ENCODE results near the gene KCNJ12. TPM values are rescaled to one million over a fixed set of nuclear protein-coding genes. Genes with fewer than 3 reads are reported as not detected.
"Not testable (repeated sequence)": the region's sequence is repeated elsewhere in the genome, so short reads cannot be mapped to it uniquely, and the experiment has no call there.

Gene KCNJ12
- total RNA-seq, 1 donor from 2014 or later, result 0.10 TPM

- not testable (repeated sequence) for H3K36me3 Mint-ChIP-seq (ENCODE audit: insufficient read depth); H3K4me3 Mint-ChIP-seq (ENCODE audit: low read depth); H3K9me3 Mint-ChIP-seq (ENCODE audit: low read depth); H3K27me3 Mint-ChIP-seq; DNase-seq (ENCODE audit: low spot score, unreplicated experiment); H3K27ac Mint-ChIP-seq; H3K4me1 Mint-ChIP-seq (ENCODE audit: low read depth)
Measured at GRCh38 chr17:21407752-21408151, 31.6 kb downstream of the KCNJ12 start.

- DNase-seq (ENCODE audit: low spot score, unreplicated experiment); H3K27ac Mint-ChIP-seq; H3K27me3 Mint-ChIP-seq; H3K36me3 Mint-ChIP-seq (ENCODE audit: insufficient read depth); H3K4me1 Mint-ChIP-seq (ENCODE audit: low read depth); H3K9me3 Mint-ChIP-seq (ENCODE audit: low read depth); H3K4me3 Mint-ChIP-seq (ENCODE audit: low read depth): not testable (repeated sequence)
Measured at GRCh38 chr17:21408224-21408623, 32.1 kb downstream of the KCNJ12 start.

GRCh38 chr17:21408766-21409300, 32.7 kb downstream of the KCNJ12 start:
- H3K9me3 Mint-ChIP-seq (ENCODE audit: low read depth); H3K27me3 Mint-ChIP-seq; DNase-seq (ENCODE audit: low spot score, unreplicated experiment); H3K27ac Mint-ChIP-seq; H3K4me3 Mint-ChIP-seq (ENCODE audit: low read depth); H3K4me1 Mint-ChIP-seq (ENCODE audit: low read depth); H3K36me3 Mint-ChIP-seq (ENCODE audit: insufficient read depth): not testable (repeated sequence)

GRCh38 chr17:21409388-21409787, 33.2 kb downstream of the KCNJ12 start:
- H3K27ac Mint-ChIP-seq; H3K4me3 Mint-ChIP-seq (ENCODE audit: low read depth); DNase-seq (ENCODE audit: low spot score, unreplicated experiment); H3K9me3 Mint-ChIP-seq (ENCODE audit: low read depth); H3K36me3 Mint-ChIP-seq (ENCODE audit: insufficient read depth); H3K27me3 Mint-ChIP-seq; H3K4me1 Mint-ChIP-seq (ENCODE audit: low read depth): not testable (repeated sequence)

DNA sequence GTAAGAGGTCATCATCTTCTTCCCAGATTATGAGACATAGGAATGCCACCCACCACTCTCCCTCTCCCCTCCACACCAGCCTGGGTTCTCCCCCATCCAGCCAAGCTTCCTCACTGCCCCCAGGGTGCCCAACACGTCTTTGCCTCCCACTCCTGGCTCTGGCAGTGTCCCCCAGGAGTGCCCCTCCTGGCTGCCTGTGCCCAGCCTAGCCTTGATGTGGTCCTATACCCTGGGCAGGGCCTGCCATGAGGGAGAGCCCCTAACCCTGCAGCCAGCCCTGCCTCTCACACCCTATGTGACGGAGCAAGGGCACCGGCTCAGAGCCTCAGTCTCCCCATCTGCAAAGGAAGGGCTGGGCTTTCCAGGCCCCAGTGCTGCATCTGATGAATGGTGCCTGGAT, 33.8 kb downstream of the KCNJ12 start:
- not testable (repeated sequence) for H3K9me3 Mint-ChIP-seq (ENCODE audit: low read depth); H3K27me3 Mint-ChIP-seq; H3K36me3 Mint-ChIP-seq (ENCODE audit: insufficient read depth); H3K27ac Mint-ChIP-seq; DNase-seq (ENCODE audit: low spot score, unreplicated experiment); H3K4me3 Mint-ChIP-seq (ENCODE audit: low read depth); H3K4me1 Mint-ChIP-seq (ENCODE audit: low read depth)

GRCh38 chr17:21410371-21410770, 34.2 kb downstream of the KCNJ12 start:
- not testable (repeated sequence) for H3K36me3 Mint-ChIP-seq (ENCODE audit: insufficient read depth); DNase-seq (ENCODE audit: low spot score, unreplicated experiment); H3K4me3 Mint-ChIP-seq (ENCODE audit: low read depth); H3K27ac Mint-ChIP-seq; H3K9me3 Mint-ChIP-seq (ENCODE audit: low read depth); H3K4me1 Mint-ChIP-seq (ENCODE audit: low read depth); H3K27me3 Mint-ChIP-seq

DNA sequence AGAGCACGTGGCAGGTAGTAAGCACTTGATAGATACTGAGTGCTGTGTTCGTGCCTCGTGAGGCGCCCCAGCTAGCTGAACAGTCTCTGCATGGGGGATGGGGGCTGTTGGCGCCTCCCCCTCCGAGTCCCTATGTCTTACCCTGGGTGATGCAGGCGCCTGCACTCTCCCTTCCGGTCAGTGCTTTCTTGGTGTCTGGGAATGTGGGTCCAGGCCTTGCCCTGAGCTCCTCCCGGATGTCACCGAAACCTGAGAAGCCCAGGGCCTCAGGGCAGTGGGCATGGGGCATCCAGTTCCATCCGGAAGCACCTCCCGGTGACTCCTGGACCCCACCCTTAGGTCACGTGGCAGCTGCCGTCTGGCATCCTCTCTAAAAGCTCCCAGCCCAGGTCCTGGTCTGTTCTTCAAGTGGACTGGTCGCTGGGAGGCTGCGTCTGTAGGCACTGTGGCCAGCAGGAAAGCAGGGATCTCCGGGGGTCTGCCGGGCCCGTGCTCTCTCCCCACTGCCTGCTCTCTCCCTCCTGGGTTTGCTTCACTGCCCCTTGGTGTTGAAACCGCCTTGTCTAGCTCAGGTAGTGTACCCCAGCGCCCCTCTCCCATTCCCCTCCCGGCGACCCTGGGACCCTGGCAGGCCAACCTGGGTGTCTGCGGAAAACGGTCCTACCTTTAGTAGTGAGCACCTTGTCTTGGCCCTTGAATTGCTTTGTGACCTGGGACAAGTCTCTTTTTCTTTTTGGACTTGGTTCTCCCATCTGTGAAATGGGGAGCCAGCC, 34.9 kb downstream of the KCNJ12 start:
- not testable (repeated sequence) for H3K9me3 Mint-ChIP-seq (ENCODE audit: low read depth); H3K27ac Mint-ChIP-seq; H3K4me3 Mint-ChIP-seq (ENCODE audit: low read depth); H3K4me1 Mint-ChIP-seq (ENCODE audit: low read depth); H3K36me3 Mint-ChIP-seq (ENCODE audit: insufficient read depth); DNase-seq (ENCODE audit: low spot score, unreplicated experiment); H3K27me3 Mint-ChIP-seq

DNA sequence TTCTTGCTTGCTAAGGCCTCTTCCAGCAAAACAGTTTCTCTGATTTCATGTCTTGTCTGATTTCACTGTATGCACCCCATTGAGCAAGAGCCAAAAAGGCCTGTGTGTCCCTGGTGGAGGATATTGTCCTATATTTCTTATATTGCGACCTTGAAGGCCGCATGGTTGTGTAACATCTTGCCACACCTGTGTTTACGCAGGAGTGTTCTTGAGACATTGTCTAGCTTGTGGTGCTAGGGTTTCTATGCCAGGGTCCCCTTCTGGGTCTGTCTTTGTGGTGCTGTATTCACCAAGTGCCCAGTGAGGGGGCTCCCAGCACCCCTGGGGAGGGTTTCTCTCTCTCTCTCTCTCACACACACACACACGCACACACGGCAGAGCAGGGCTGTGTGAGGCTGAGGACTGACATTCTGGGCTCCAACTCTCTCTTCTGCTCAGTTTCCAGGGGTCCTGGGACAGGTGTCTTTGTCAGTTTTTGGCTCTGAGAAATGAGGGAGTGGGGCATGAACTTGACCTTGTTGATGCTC, 35.6 kb downstream of the KCNJ12 start:
- not testable (repeated sequence) for H3K4me3 Mint-ChIP-seq (ENCODE audit: low read depth); H3K36me3 Mint-ChIP-seq (ENCODE audit: insufficient read depth); H3K9me3 Mint-ChIP-seq (ENCODE audit: low read depth); H3K27ac Mint-ChIP-seq; H3K27me3 Mint-ChIP-seq; DNase-seq (ENCODE audit: low spot score, unreplicated experiment); H3K4me1 Mint-ChIP-seq (ENCODE audit: low read depth)

DNA sequence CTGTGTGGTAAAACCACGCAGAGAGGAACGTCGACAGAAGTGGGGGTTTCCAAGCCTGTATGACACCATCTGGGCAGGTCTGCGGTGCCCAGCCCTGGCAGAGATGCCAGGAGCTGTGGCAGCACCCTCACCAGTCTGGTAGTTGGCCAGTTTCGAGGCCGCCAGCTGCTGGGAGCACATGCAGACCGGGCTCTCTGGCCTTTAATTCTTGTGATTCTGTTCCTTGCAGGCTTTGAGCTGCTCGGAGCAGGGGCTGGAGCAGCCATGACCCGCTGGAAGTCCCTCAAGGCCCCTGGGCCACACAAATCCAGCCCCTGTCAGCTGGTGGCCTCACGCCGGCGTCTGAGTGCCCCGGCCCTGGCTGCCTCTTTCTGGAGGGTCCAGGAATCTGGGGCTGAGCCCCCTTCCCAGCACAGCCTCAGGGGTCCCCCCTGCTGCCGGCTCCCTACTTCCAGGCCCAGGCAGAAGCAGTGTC, 36.1 kb downstream of the KCNJ12 start:
- H3K36me3 Mint-ChIP-seq (ENCODE audit: insufficient read depth); H3K4me1 Mint-ChIP-seq (ENCODE audit: low read depth); H3K27me3 Mint-ChIP-seq: not testable (repeated sequence)

GRCh38 chr17:21413570-21414279, 37.6 kb downstream of the KCNJ12 start:
- not testable (repeated sequence) for H3K36me3 Mint-ChIP-seq (ENCODE audit: insufficient read depth); DNase-seq (ENCODE audit: low spot score, unreplicated experiment); H3K9me3 Mint-ChIP-seq (ENCODE audit: low read depth); H3K4me1 Mint-ChIP-seq (ENCODE audit: low read depth); H3K4me3 Mint-ChIP-seq (ENCODE audit: low read depth); H3K27ac Mint-ChIP-seq; H3K27me3 Mint-ChIP-seq

More for the DNA sequence above, 36.1 kb downstream of the KCNJ12 start:
- not testable (repeated sequence) for H3K4me3 Mint-ChIP-seq (ENCODE audit: low read depth); DNase-seq (ENCODE audit: low spot score, unreplicated experiment); H3K9me3 Mint-ChIP-seq (ENCODE audit: low read depth); H3K27ac Mint-ChIP-seq

DNA sequence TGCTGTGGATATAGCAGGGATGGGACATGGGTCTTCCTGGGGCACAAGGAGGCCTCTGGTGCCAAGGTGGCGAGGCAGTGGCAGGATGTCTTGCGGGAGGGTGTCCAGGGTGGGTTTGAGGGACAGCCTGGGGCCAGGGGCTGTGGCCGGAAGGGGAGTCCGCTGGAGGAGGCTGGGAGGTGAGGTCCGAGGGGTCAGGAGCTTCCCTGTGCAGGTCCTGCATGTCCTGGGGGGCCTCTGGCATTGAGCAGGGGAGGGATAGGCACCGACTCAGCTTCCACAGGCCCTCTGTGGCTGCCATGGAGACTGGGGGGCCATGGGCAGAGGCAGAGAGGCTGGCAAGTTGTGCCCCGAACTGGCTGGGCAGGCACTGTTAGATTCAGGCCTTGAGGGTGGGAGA, 38.5 kb downstream of the KCNJ12 start:
- H3K4me3 Mint-ChIP-seq (ENCODE audit: low read depth); H3K27ac Mint-ChIP-seq; H3K27me3 Mint-ChIP-seq; H3K36me3 Mint-ChIP-seq (ENCODE audit: insufficient read depth); H3K9me3 Mint-ChIP-seq (ENCODE audit: low read depth); H3K4me1 Mint-ChIP-seq (ENCODE audit: low read depth); DNase-seq (ENCODE audit: low spot score, unreplicated experiment): not testable (repeated sequence)

DNA sequence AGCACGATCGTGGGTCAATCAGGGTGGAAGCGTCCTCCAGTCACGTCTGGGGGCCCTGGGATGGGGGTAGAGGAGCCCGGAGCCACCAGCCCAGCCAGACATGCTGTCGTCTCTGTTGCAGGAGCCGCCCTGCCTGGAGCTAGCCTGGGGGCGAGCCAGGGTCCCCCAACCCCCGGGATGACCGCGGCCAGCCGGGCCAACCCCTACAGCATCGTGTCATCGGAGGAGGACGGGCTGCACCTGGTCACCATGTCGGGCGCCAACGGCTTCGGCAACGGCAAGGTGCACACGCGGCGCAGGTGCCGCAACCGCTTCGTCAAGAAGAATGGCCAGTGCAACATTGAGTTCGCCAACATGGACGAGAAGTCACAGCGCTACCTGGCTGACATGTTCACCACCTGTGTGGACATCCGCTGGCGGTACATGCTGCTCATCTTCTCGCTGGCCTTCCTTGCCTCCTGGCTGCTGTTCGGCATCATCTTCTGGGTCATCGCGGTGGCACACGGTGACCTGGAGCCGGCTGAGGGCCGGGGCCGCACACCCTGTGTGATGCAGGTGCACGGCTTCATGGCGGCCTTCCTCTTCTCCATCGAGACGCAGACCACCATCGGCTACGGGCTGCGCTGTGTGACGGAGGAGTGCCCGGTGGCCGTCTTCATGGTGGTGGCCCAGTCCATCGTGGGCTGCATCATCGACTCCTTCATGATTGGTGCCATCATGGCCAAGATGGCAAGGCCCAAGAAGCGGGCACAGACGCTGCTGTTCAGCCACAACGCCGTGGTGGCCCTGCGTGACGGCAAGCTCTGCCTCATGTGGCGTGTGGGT, 39.2 kb downstream of the KCNJ12 start:
- not testable (repeated sequence) for H3K4me1 Mint-ChIP-seq (ENCODE audit: low read depth); H3K4me3 Mint-ChIP-seq (ENCODE audit: low read depth); H3K27me3 Mint-ChIP-seq; H3K9me3 Mint-ChIP-seq (ENCODE audit: low read depth); DNase-seq (ENCODE audit: low spot score, unreplicated experiment); H3K36me3 Mint-ChIP-seq (ENCODE audit: insufficient read depth); H3K27ac Mint-ChIP-seq
